GM18508 (cell line): ENCODE measurements around the gene MUCL1.
"Not testable (repeated sequence)": the region's sequence is repeated elsewhere in the genome, so short reads cannot be mapped to it uniquely, and the experiment has no call there.

Experiments used
- ATAC-seq: cut with Tn5 transposase; IDR thresholded peaks from one replicate; pipeline ENCODE4 v1.9.1; 2021; ENCODE audit warnings: moderate number of reproducible peaks; ENCODE audit not compliant: insufficient read depth, unreplicated experiment

MUCL1 gene, protein sequence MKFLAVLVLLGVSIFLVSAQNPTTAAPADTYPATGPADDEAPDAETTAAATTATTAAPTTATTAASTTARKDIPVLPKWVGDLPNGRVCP

GRCh38 chr12:54853933-54854538 is at the start of gene MUCL1:
MUCL1 (plus strand) TSS chr12:54854516; CDS start chr12:54854583, 67 bp downstream.
- ATAC-seq, result peak; percentile 75

DNA sequence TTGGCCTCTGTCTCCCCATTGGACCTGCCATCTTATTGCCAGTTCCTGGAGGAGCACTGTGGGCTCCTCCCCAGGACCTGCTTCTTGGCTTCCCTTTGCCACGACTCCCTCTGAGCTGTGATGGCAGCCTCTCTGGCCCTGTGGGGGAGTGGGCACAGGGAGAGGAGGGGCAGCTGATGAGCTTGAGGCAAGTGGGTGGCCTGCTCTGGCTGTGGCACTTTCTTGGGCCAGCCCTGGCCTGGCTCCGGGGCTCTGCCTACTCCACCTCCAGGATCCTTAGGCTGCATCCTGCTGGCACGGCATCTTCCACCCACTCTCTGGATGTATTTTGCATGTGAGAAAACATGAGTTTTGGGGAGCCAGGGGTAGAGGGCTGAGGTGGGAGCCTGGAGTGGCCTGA is 32.6 kb upstream of the MUCL1 start:
- ATAC-seq, result no peak

- ATAC-seq, result no peak
These were observed 29.9 kb upstream of the MUCL1 start for GRCh38 chr12:54824402-54824801.

- no peak for ATAC-seq
These were observed 24.8 kb upstream of the MUCL1 start for GRCh38 chr12:54829511-54829910.

DNA sequence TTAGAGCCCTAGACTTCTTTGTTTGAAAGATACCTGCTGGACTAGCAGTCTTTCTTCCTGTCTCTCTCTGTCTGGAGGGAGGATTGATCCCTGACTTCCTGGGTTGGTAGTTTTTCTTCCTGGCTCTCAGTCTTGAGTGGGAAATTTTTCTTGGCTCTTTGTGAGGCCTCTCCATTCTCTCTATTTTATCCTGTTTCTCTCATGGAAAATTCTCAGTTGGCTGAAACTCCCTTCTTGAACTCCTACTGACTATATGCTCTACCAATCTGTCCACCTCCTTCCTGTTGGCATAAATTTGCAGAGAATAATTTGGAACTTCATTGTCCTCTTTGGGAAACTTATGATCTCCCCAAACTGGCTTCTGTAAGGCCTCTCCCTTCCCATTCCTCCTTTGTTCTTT is 24.1 kb upstream of the MUCL1 start:
- ATAC-seq, result no peak

- no peak for ATAC-seq
These were observed 22.7 kb upstream of the MUCL1 start for GRCh38 chr12:54831631-54832030.

DNA sequence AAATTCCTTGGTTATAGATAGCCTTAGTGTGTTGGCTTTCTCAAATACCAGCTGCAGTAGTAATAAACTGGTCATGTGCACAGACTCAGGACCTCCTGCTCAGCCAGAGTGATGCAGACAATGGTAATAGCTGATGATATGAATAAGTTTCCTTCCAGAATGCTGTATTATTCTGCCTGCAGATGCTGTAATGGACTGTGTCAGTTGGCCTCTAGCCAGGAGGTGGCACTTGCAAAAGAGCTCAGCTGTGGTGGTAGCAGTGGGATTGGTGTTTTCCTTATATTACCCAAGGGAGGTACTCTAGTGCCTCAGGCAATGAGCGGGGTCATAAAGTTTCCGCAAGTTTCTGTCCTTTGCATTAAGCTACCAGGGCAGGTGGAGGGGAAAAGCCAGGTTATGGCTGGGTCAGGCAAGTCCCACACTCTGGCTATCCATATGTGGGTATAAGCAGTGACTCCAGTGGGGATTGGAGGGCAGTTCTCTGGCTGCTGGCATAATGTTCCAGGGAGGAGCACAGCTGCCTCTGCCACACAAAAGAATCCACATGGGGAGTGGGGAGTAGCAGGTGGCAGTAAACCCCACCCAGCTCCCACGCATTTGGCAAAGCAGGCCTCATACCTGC is 14.0 kb upstream of the MUCL1 start:
- no peak for ATAC-seq

GRCh38 chr12:54857406-54857805 is 3.1 kb downstream of the MUCL1 start:
- no peak for ATAC-seq

DNA sequence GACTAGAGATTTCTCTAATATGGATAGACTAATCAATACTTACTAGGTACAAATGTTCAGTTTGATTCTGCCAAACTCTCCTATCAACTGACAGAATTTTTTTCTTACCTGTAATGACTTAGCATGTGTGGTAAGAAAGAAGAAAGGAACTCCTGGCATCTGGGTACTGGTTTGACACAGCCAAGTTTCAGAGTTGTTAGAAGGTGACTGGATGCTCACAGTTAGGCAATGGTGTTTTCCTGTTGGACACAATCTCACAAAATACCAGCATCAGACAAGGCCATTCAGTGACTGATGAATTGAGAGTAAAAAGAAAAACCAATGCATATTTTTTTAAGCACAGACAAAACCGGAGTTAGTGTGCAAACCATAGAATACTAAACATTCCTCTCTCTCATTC is 4.2 kb downstream of the MUCL1 start:
- no peak for ATAC-seq

- no peak for ATAC-seq
These were observed 5.2 kb downstream of the MUCL1 start for GRCh38 chr12:54859502-54859901.

DNA sequence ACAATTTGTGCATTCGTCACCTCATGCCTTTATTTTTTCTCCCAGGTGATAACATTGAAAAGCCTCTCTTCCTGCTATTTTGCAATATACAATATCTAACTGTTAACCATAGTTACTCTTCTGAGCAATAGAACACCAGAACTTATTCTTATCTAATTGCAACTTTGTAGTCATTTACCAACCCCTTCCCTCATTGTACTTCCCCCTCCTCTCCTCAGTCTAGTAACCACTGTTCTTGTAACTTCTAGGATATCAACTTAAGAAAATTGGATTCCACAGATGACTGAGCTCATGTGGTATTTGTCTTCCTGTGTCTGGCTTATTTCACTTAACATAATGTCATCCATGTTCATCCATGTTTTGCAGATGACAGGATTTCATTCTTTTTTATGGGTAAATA is 7.6 kb downstream of the MUCL1 start:
- ATAC-seq, result no peak

DNA sequence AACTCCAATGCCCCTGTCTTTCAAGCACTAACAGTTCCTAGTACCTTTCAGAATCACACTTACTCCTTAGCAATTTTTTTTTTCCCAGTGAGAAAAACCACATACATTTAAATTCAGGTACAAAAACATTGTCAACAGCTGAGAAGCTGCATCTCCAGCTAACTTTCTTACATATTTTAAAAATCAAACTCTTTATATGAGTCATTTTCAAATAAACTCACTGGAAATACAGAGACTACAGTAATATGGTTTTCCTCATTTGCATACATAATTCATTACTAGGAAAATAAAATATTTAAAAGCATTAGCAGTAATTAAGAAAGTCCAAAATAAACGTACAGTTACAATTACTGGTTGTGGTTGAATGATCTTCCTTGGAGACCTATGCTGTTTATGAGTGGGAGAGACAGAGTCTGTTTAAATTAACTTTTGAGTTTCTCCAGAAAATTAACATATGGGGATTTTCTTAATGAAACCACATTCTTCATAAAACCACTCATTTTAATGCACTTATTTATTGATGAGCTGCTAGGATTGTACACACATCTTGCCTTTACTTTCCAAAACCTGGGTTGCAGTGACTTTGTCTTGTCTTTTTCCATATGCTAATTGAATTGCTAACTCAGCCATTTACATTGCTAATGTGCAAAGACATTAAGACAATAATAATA is 9.8 kb downstream of the MUCL1 start:
- no peak for ATAC-seq

DNA sequence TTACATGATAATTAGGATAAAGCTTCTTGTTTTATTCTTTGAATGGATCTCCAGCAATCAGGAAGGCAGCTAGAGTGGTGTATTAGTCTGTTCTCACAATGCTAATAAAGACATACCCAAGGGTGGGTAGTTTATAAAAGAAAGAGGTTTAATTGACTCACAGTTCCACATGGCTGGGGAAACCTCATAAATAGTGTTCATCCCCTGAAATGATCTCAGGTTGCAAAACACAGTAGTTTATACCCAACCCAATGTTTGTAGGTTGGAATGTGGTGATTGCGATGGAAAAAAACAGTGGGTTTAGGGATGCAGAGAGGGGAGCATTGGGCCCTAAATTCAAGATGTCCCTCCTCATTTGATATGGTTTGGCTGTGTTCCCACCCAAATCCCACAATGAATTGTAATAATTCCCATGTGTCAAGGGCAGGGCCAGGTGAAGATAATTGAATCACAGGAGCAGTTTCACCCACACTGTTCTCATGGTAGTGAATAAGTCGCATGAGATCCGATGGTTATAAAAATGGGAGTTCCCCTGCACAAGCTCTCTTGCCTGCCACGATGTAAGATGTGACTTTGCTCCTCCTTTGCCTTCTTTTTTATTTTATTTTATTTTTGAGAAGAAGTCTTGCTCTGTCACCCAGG is 11.5 kb downstream of the MUCL1 start:
- ATAC-seq, result no peak

- no peak for ATAC-seq
These were observed 14.4 kb downstream of the MUCL1 start for GRCh38 chr12:54868690-54869089.

DNA sequence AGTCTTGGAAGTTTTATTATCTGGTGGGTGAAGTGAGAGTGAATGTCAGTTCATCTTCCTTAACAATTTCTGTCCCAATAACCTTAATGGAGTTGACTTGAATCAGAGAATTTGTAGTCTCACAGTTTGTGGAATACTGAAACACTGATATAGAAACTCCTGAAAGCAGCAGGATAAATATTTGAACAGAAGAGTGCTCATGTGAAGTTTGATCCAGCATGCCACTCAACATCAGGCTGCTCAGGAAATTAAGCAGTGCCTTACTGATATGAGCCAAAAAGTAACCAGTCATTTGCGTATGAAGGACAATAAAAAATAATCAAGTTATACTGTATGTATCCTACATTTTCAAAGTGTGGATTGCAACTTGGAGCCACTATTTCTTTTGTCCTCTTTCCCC is 15.7 kb downstream of the MUCL1 start:
- no peak for ATAC-seq

GRCh38 chr12:54870617-54871016 is 16.3 kb downstream of the MUCL1 start:
- ATAC-seq, result no peak

GRCh38 chr12:54879150-54879549 is 24.8 kb downstream of the MUCL1 start:
- ATAC-seq, result no peak

DNA sequence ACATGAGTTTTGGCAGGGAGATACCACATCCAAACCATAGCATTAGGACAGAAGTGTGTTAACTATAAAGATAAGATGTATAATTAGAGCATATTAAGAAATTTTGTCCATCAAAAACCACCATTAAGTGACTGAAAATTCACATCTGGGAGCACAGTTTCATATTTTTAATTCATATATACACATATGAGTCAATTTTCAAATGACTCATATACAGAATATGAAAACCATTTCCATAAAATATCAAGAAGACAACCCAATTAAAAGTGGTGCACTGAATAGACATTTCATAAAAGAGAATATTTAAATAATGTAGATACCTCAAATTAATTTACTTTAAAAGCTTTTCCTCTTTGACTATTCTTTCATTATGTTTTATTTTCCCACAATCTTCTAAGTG is 25.3 kb downstream of the MUCL1 start:
- no peak for ATAC-seq

DNA sequence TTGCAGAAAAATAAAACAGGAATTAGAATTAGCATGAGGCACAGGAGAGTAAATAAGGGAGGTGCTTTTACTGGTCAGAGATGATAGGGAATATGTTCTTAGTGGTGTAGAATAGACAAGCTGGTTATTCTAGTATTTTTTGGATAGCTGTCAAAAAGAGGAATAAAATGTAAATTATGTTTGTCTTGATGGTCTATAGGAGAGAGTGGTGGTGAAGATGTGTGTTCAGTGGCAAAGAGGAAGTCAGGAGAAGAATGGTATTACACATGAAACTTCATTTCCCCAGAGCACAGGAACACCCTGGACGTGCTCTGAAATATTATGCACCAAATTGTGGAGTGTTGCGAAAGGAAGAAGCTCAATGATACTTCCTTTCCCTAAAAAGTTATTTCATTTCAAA is 27.8 kb downstream of the MUCL1 start:
- no peak for ATAC-seq

DNA sequence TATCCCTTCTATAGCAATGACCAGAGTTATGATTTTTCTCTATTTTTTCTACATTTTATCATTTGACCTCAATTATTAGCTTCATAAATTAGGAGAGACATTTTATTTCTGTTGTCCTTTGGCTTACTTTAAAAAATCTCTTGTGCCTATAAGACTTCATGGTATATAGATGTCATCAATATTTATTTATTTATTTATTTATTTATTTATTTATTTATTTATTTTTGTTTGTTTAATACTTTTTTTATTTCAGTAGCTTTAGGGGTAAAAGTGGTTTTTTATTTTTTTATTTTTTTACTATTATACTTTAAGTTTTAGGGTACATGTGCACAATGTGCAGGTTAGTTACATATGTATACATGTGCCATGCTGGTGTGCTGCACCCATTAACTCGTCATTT is 28.3 kb downstream of the MUCL1 start:
- not testable (repeated sequence) for ATAC-seq

- not testable (repeated sequence) for ATAC-seq
These were observed 34.1 kb downstream of the MUCL1 start for GRCh38 chr12:54888428-54888827.
